ENCODE results near the gene TPRN. TPM values are rescaled to one million over a fixed set of nuclear protein-coding genes. Genes with fewer than 3 reads are reported as not detected.

The TPRN gene
- total and polyA plus RNA-seq, 3 experiments from 2014 or later, result 0.76 to 15.1 (median 14.1) TPM

- Mint-ChIP-seq H3K27me3 (no peaks in the 10 kb centered on the region), H3K4me3 (peak overlapping the region; percentile 90 to 98 (median 92)), H3K4me1 (peaks cover 24 to 50% (median 26%) of the 10 kb centered on the region in 3 donors), H3K9me3 (no peaks in the 10 kb centered on the region), H3K36me3 (peaks cover 0 to 46% (median 2%) of the 10 kb centered on the region in 3 donors), H3K27ac (peak overlapping the region; percentile 85 to 99 (median 96))
- Histone ChIP-seq H3K36me3 (ENCODE audit: insufficient read depth, low read length) (peaks cover 4% of the 10 kb centered on the region), H3K27me3 (ENCODE audit: insufficient read depth, low read length, poor library complexity, severe bottlenecking) (no peaks in the 10 kb centered on the region), H3K9me3 (ENCODE audit: low read length) (no peaks in the 10 kb centered on the region), H3K4me3 (ENCODE audit: low read length) (peak overlapping the region; percentile 91), H3K4me1 (ENCODE audit: insufficient read depth, low read length) (peaks cover 33% of the 10 kb centered on the region), H3K27ac (ENCODE audit: low read depth, low read length) (peak overlapping the region; percentile 94)
- ChIA-PET CTCF (interaction anchor here (0.7 to 3.1 kb wide), 15 partner anchors 8 to 384 kb away, joined by 3 to 23 read pairs (median 5); partner anchors contain the start of genes CYSRT1, RNF224, TPRN and TUBB4B), POLR2A (interaction anchor here (0.6 to 2.3 kb wide), 13 partner anchors 9 to 706 kb away, joined by 3 to 20 read pairs (median 4); partner anchors contain the start of genes DPP7, NDOR1, RNF208 and TMEM203)
- no peak for DNase-seq
Measured at GRCh38 chr9:137189297-137190295, 10.9 kb downstream of the TPRN start.

- Mint-ChIP-seq H3K4me1 (peaks cover 28 to 56% (median 28%) of the 10 kb centered on the region in 3 donors), H3K27me3 (no peaks in the 10 kb centered on the region), H3K36me3 (peaks cover 0 to 55% (median 6%) of the 10 kb centered on the region in 3 donors), H3K27ac (peak within 1 kb of the TSS; percentile 85 to 99 (median 96)), H3K4me3 (peak within 1 kb of the TSS; percentile 90 to 98 (median 92)), H3K9me3 (no peaks in the 10 kb centered on the region)
- Histone ChIP-seq H3K27ac (ENCODE audit: low read depth, low read length) (peak within 1 kb of the TSS; percentile 94), H3K9me3 (ENCODE audit: low read length) (no peaks in the 10 kb centered on the region), H3K4me1 (ENCODE audit: insufficient read depth, low read length) (peaks cover 33% of the 10 kb centered on the region), H3K4me3 (ENCODE audit: low read length) (peak within 1 kb of the TSS; percentile 91), H3K36me3 (ENCODE audit: insufficient read depth, low read length) (peaks cover 4% of the 10 kb centered on the region), H3K27me3 (ENCODE audit: insufficient read depth, low read length, poor library complexity, severe bottlenecking) (no peaks in the 10 kb centered on the region)
- CTCF ChIA-PET, result interaction anchor here (0.7 to 3.1 kb wide), 15 partner anchors 9 to 383 kb away, joined by 3 to 23 read pairs (median 5); partner anchors contain the start of genes CYSRT1, RNF224, TPRN and TUBB4B
- POLR2A ChIA-PET, result interaction anchor here (0.6 to 2.3 kb wide), 15 partner anchors 8 to 705 kb away, joined by 3 to 20 read pairs (median 4); partner anchors contain the start of genes DPP7, NDOR1, RNF208 and TMEM203
- peak; percentile 89 to 94 (median 90) for DNase-seq
Measured at GRCh38 chr9:137188490-137189296, 11.8 kb downstream of the TPRN start, which contains the start of the genes ANAPC2 and SSNA1. Gene ANAPC2 (minus strand): TSS chr9:137188560. CDS start chr9:137188532, 28 bp downstream. Gene SSNA1 (plus strand): TSS chr9:137188676. CDS start chr9:137188727, 51 bp downstream.

GRCh38 chr9:137188086-137188489 is 12.5 kb downstream of the TPRN start:
- Histone ChIP-seq H3K9me3 (ENCODE audit: low read length) (no peaks in the 10 kb centered on the region), H3K27ac (ENCODE audit: low read depth, low read length) (peak overlapping the region; percentile 94), H3K4me1 (ENCODE audit: insufficient read depth, low read length) (peaks cover 33% of the 10 kb centered on the region), H3K4me3 (ENCODE audit: low read length) (peak overlapping the region; percentile 91), H3K27me3 (ENCODE audit: insufficient read depth, low read length, poor library complexity, severe bottlenecking) (no peaks in the 10 kb centered on the region), H3K36me3 (ENCODE audit: insufficient read depth, low read length) (peaks cover 8% of the 10 kb centered on the region)
- CTCF ChIA-PET, result interaction anchor here (1.3 to 3.1 kb wide), 6 partner anchors 12 to 92 kb away, joined by 3 to 23 read pairs (median 6); partner anchors contain the start of genes CYSRT1, RNF224, TPRN and TUBB4B
- Mint-ChIP-seq H3K4me3 (peak overlapping the region; percentile 89 to 98 (median 92)), H3K27me3 (no peaks in the 10 kb centered on the region), H3K4me1 (peaks cover 28 to 56% (median 28%) of the 10 kb centered on the region in 3 donors), H3K9me3 (no peaks in the 10 kb centered on the region), H3K36me3 (peaks cover 0 to 61% (median 6%) of the 10 kb centered on the region in 3 donors), H3K27ac (peak overlapping the region; percentile 85 to 95 (median 93))
- DNase-seq, result no peak
- POLR2A ChIA-PET, result interaction anchor here (0.6 to 2.3 kb wide), 8 partner anchors 13 to 824 kb away, joined by 3 to 20 read pairs (median 4); partner anchors contain the start of genes RNF208 and TPRN

GRCh38 chr9:137187386-137187785 is 13.2 kb downstream of the TPRN start:
- Mint-ChIP-seq H3K27me3 (no peaks in the 10 kb centered on the region), H3K9me3 (no peaks in the 10 kb centered on the region), H3K36me3 (peaks cover 0 to 68% (median 8%) of the 10 kb centered on the region in 3 donors), H3K4me1 (peaks cover 28 to 56% (median 28%) of the 10 kb centered on the region in 3 donors), H3K4me3 (peak overlapping the region; percentile 89 to 98 (median 92)), H3K27ac (peak overlapping the region; percentile 26 to 95 (median 88))
- H3K36me3 ChIP-seq (ENCODE audit: insufficient read depth, low read length), result peaks cover 12% of the 10 kb centered on the region
- peaks cover 33% of the 10 kb centered on the region for H3K4me1 ChIP-seq (ENCODE audit: insufficient read depth, low read length)
- H3K4me3 ChIP-seq (ENCODE audit: low read length), result peak overlapping the region; percentile 91
- peak overlapping the region; percentile 94 for H3K27ac ChIP-seq (ENCODE audit: low read depth, low read length)
- DNase-seq, result no peak
- H3K27me3 ChIP-seq (ENCODE audit: insufficient read depth, low read length, poor library complexity, severe bottlenecking), result no peaks in the 10 kb centered on the region
- H3K9me3 ChIP-seq (ENCODE audit: low read length), result no peaks in the 10 kb centered on the region
- ChIA-PET POLR2A (interaction anchor here (0.6 to 2.3 kb wide), 5 partner anchors 14 to 823 kb away, joined by 3 to 20 read pairs (median 3); partner anchors contain the start of gene TPRN), CTCF (interaction anchor here (1.8 kb wide), 1 partner anchor 92 kb away, joined by 9 read pairs; no protein-coding TSS in a partner anchor)

GRCh38 chr9:137186385-137186784 is 14.2 kb downstream of the TPRN start:
- no peak for DNase-seq
- ChIA-PET CTCF (no interaction called here), POLR2A (no interaction called here)
- Histone ChIP-seq H3K9me3 (ENCODE audit: low read length) (no peaks in the 10 kb centered on the region), H3K27ac (ENCODE audit: low read depth, low read length) (no peak overlapping the region), H3K27me3 (ENCODE audit: insufficient read depth, low read length, poor library complexity, severe bottlenecking) (no peaks in the 10 kb centered on the region), H3K36me3 (ENCODE audit: insufficient read depth, low read length) (peaks cover 12% of the 10 kb centered on the region), H3K4me1 (ENCODE audit: insufficient read depth, low read length) (peaks cover 33% of the 10 kb centered on the region), H3K4me3 (ENCODE audit: low read length) (no peak overlapping the region)
- no peaks in the 10 kb centered on the region for H3K27me3 Mint-ChIP-seq
- peak overlapping the region in 4 of 8 donors; percentile 50 to 85 (median 76) for H3K27ac Mint-ChIP-seq
- H3K4me3 Mint-ChIP-seq, result peak overlapping the region; percentile 61 to 98 (median 92)
- peaks cover 28 to 56% (median 30%) of the 10 kb centered on the region in 3 donors for H3K4me1 Mint-ChIP-seq
- peaks cover 0 to 76% (median 8%) of the 10 kb centered on the region in 3 donors for H3K36me3 Mint-ChIP-seq
- no peaks in the 10 kb centered on the region for H3K9me3 Mint-ChIP-seq

- Histone ChIP-seq H3K27me3 (ENCODE audit: insufficient read depth, low read length, poor library complexity, severe bottlenecking) (no peaks in the 10 kb centered on the region), H3K9me3 (ENCODE audit: low read length) (no peaks in the 10 kb centered on the region), H3K4me3 (ENCODE audit: low read length) (no peak overlapping the region), H3K4me1 (ENCODE audit: insufficient read depth, low read length) (peaks cover 33% of the 10 kb centered on the region), H3K36me3 (ENCODE audit: insufficient read depth, low read length) (peaks cover 12% of the 10 kb centered on the region), H3K27ac (ENCODE audit: low read depth, low read length) (no peak overlapping the region)
- H3K9me3 Mint-ChIP-seq, result no peaks in the 10 kb centered on the region
- no peak overlapping the region for H3K27ac Mint-ChIP-seq
- DNase-seq, result no peak
- POLR2A ChIA-PET, result no interaction called here
- CTCF ChIA-PET, result no interaction called here
- H3K36me3 Mint-ChIP-seq, result peaks cover 0 to 78% (median 8%) of the 10 kb centered on the region in 3 donors
- peaks cover 28 to 53% (median 30%) of the 10 kb centered on the region in 3 donors for H3K4me1 Mint-ChIP-seq
- H3K27me3 Mint-ChIP-seq, result no peaks in the 10 kb centered on the region
- H3K4me3 Mint-ChIP-seq, result peak overlapping the region in 4 of 7 donors; percentile 13 to 89 (median 67)
Measured at GRCh38 chr9:137185921-137186320, 14.6 kb downstream of the TPRN start.
